Stimulated activated CD8-positive, alpha-beta memory T cell treated with anti-CD3 and anti-CD28 coated beads, Interleukin-4, amount 100 ng/mL, for 48 hours (primary cell): Measurements from ENCODE around the gene ACTR5.
A peak's percentile ranks its signal among the peaks of the same experiment; 100 is the strongest.

ENCODE experiments used
- DNase-seq: peaks from one replicate; pipeline ENCODE4 v3.0.0-alpha.2; 2020

The ACTR5 gene

DNA sequence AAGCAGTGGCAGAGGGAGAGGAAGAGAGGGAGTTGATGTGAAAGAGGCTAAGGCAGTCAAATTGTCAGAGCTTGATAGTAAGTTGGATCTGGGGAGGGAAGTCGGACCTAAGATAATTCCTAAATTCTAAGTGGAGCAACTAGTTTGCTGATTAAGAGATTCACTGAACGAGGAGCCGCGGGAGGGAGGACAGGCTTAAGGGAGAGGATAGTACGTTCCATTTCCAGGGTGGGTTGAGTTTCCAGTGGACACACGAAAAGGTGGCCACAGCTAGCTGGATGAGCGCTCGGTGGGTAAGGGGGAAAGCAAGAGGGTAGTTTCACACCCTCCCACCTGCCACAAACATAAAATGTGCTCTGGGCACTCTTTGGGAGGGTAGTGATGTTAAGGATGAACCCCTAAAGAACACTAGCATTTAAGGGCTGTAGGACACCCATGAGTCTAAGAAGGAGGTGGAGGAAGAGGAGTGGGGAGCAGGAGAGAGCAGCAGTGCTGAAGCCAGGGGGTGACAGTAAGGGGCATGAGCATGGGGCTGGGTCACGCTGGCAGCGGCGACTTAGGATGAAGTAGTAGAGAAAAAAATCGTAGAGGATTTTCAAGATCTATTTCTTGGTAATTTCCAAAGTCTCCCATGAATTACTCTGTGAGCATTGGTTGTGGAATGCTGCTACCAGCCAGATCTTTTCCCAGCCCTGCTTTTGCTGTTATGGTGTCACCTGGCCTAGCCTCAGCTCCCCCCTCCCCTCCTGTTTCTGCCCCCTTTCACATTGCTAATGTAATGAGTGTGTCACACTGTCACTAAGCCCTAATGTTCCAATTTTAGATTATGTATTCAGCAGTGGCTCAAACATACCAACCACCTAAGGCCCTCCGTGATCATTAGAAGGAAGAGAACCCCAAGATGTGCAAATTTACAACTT, 21.4 kb downstream of the ACTR5 start:
- DNase-seq = no peak

DNA sequence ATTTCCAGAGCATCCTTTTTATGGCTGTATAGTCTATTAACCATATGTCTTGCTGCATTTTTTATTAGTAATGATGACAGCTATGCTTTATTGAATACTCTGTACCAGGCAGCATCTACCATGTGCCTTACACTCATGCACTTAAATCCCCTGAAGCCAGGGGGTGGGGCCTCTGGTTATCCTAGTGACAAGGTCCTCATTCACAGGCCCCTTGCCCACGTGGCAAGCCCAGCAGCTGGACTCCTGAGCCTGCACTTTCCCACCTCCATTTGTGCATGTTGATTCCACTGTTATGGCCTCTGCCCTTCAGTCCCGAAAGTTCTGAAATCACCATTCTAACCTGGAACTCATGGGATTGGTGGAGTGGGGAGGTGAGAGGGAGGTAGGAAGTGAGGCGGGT, 22.3 kb downstream of the ACTR5 start:
- no peak for DNase-seq

DNA sequence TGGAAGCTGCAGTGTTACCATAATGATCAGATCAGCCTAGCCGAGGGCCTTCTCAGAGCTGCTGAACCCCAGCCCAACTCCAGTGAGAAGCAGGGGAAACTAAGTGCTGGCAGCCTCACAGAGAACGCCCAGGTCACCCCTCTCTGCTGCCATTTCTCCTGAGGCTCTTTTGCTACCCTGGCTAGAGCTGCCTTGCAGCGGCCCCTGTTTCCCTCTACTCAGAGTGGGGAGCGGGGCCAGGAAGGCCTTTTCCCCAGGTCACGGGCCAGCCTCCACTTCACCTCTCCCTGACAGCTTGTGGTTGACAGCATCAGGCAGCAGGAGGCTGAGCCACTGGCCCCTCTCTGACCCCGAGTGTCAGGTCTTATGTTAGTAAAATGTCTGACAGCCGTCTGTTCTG, 22.7 kb downstream of the ACTR5 start:
- no peak for DNase-seq

DNA sequence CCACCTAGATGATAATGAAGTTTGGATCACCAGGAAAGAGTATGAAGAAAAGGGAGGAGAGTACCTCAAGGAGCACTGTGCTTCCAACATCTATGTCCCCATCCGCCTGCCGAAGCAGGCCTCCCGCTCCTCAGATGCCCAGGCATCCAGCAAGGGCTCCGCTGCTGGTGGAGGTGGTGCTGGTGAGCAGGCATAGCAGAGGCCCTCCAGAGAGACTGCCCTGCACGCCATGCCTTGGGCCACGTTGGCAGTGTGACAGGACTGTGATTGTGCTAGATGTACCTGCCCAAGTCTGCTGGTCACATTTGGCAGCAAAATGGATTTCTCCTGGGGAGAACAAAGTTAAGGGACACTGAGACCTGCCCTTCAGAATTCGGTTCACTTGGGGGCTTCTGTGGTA, 23.4 kb downstream of the ACTR5 start:
- DNase-seq = no peak

DNA sequence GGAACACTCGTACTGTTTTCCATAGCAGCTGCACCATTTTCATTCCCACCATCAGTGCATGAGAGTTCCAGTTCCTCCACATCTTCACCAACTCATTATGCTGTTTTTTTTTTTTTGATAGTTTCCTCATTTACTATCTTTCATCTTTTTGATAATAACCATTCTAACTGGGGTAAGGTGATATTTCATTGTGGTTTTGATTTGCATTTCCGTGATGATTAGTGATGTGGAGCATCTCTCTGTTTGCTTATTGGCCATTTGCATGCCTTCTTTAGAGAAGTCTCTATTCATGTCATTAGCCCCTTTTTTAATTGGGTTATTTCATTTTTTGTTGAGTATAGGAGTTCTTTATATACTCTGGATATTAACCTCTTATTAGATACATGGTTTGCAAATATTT, 25.9 kb downstream of the ACTR5 start:
- no peak for DNase-seq

DNA sequence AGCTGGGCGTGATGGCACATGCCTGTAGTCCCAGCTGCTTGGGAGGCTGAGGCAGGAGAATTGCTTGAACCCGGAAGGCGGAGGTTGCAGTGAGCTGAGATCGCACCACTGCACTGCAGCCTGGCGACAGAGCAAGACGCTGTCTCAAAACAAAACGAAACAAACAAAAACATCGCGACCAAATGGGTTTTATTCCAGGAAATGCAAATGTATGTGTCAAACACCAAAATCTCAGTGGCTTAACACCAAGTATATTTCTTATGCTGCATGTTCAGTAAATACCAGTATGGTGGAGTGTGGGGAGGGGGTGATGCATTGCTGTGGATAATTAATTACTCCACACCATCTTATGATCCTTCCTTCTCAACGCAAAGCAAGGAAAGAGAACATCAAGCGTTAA, 28.1 kb downstream of the ACTR5 start:
- DNase-seq = no peak

DNA sequence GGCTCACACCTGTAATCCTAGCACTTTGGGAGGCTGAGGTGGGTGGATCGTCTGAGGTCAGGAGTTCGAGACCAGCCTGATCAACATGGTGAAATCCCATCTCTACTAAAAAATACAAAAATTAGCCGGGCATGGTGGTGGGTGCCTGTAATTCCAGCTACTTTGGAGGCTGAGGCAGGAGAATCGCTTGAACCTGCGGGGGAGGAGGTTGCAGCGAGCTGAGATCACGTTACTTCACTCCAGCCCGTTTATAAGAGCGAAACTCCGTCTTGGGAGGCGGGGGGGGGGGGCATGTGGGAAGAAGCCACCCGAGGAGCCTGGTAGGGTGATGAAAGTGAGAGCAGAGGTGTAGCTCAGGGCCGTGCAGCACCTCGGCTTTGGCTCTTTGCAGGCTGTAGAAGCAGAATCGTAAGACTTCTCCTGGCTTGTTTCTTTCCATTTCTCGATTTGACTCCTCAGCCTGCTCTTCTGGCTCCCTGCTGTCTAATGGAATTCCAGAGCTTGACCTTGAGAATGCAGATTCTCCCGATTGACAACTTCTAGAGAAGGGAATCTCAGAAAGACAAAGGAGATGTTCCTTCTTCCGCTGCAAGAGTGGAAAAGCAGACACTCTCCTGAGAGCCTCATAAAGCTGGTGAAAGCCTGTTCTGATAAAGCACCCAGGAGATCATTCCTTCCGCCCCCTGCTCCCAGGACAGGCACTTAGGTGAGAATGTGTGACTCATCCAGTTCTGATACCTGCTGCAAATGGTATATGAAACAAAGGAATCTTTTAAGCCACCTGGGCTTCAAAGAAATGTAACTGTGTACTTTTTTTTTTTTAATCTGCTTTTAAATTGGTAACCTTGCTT, 31.2 kb downstream of the ACTR5 start:
- DNase-seq = no peak

DNA sequence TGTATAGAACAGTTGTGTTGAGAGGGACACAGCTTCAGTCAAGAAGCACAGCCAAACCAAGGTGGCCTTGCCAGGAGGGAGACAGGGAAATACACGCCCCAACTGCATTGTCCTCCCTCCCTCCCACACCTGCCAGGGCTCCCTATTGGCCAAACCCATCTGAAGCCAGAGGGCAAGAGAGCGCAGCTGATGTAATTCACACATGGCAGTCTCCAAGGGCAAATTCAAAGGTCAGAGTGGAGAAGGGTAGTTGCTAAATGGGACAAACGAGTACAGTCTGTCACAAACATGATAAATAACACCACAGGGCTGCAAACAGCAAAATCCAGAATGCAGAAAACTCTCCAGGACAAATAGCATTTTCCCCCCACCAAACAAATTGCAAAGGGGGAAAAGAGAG, 34.0 kb downstream of the ACTR5 start:
- no peak for DNase-seq

DNA sequence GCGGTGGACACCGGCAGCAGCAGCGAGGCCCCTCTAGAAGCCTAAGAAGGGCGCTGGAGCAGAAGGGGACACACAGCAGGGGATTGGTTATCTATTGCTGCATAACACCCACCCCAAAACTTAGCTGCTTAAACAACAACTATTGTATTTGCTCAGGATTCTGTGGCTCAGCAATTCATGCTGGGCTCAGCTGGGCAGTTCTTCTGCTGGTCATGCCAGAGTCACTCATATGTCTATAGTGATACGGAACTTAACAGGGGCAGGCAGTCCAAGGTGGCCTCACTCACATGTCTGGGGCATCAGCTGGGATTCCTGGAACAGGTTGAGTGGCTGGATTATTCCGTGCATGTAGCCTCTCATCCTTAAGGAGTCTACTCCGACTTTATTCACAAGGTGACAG, 39.6 kb downstream of the ACTR5 start:
- no peak for DNase-seq

DNA sequence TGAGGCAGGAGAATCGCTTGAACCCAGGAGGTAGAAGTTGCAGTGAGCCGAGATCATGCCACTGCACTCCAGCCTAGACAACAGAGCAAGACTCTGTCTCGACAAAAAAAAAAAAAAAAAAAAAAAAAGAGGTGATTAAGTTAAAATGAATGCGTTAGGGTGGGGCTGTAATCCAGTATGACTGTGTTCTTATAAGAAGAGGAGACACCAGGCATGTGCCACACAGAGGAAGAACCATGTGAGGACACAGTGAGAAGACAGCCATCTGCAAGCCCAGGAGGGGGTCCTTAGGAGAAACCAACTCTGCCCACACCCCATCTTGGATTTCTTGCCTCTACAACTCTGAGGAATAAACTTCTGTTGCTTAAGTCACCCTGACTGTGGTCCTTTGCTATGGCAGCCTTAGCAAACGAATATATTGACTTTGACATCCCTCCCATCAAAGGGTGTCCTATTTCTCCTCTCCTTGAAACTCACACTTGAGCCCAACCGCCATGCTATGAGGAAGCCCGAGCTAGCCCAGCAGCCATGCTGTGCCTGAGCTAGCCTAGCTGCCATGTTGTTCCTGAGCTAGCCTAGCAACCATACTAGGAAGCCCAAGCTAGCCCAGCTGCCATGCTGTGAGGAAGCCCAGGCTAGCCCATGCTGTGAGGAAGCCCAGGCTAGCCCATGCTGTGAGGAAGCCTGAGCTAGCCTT, 41.4 kb downstream of the ACTR5 start:
- no peak for DNase-seq

DNA sequence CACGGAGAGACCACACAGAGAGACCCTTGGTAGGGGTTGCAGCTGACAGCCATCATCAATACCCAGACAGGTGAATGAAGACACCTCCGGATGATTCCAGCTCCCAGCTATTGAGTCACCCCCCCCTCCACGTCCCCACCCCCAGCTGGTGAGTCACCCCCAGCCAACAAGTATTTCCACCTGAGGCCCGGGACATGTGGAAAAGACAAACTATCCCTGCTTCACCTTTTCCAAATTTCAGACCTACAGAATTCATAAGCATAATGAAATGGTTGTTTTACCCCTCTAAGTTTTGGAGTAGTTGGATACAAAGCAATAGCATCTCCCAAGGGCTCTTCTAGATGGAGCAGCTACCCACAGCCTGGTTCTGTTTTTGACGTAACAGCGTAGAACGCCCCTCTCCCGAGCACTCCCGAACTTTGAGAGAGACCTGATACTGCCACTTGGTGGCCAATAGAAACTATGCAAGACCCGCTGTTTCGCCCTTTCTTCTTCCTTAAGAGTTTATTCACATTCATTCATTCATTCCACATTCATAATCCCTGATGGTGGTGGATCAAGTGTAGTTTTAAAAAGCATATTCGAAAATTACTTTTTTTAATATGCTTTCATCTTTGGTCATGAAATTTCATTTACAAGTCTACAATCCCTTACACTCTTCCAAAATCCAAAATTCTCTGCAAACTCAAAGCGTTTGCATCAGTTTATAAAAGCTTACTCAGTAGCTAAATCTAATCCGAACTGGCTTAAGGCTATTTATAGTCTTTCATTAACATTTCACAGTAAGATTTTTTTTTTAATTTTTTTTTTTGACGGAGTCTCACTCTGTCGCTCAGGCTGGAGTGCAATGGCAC, 42.2 kb downstream of the ACTR5 start:
- DNase-seq = peak; percentile 60

DNA sequence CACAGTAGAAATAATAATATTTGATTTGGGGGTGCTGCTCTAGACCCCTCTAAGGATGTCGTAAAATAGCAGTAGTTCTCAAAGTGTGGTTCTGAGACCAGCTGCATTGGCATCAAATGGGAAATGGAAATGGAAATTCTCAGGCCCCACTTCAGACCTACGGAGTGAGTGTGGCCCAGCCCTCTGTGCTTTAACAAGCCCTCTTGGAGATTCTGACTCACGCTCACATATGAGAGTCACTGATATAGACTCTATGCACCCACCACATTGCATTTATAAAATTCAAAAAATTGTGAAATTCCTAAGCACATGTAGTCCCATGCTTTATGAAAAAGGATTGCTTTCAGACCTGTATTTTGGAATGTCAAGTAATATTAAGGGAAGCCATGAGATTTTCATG, 43.0 kb downstream of the ACTR5 start:
- no peak for DNase-seq

DNA sequence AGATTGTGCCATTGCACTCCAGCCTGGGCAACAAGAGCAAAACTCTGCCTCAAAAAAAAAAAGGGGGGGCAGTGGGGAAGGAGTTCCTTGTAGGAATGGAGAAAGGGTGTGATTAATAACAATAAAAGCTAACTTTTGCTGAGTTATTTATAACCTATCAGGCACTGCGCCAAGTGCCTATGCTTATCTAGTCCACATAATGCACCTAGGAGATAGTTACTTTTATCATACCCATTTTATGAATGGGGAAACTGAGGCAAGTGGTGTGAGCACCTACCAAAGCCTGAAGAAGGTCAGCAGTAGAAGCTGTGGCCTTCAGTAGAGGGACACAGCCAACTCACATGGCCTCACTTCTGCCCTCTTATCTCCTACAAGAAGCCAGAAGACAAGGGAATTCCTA, 43.7 kb downstream of the ACTR5 start:
- no peak for DNase-seq

DNA sequence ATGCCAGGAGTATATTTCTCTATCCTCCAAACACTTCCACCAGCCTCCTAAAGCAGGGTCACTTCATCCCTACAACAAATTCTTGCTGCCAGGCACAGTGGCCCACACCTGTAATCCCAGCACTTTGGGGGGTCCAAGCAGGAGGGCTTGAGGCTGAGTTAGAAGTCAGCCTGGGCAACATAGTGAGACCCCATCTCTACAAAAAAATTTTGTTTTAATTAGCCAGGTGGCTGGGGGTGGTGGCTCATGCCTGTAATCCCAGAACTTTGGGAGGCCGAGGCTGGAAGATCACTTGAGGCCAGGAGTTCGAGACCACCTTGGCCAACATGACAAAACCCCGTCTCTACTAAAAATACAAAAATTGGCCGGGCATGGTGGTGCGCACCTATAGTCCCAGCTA, 45.8 kb downstream of the ACTR5 start:
- peak; percentile 10 for DNase-seq

DNA sequence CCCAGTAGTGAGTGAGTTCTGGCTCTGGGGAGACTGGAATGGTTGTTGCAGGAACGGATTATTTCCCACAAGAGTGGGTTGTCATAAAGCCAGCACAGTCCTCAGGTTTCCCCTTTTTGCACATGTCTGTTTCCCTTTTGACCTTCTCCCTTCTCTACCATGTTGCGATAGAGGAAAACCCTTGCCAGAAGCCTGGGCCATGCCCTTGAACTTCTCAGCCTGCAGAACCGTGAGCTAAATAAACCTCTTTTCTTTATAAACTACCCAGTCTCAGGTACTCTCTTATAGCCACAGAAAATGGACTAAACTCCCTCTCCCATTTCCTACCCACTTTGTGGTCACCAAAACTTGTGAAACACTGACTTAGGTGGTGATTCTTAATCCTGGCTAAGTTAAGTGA, 50.0 kb downstream of the ACTR5 start:
- peak; percentile 5 for DNase-seq

DNA sequence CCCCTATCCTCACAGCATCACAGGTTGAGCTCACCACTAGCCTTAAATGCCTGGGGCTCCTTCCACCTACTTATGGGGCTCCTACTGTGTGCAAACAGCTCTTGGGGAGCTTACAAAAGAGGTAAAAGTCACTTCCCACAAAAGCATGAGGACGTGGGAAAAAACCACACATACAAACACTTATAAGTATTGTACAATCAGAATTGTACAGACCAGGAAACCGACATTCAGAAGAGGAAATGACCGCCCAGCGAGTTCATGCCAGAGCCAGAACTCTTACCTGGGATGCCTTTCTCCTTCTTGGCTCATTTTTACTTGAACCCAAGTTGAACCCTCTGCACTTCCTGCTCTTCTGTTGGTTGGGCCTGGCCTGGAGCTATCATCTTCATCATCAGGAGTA, 50.9 kb downstream of the ACTR5 start:
- DNase-seq = peak; percentile 18

DNA sequence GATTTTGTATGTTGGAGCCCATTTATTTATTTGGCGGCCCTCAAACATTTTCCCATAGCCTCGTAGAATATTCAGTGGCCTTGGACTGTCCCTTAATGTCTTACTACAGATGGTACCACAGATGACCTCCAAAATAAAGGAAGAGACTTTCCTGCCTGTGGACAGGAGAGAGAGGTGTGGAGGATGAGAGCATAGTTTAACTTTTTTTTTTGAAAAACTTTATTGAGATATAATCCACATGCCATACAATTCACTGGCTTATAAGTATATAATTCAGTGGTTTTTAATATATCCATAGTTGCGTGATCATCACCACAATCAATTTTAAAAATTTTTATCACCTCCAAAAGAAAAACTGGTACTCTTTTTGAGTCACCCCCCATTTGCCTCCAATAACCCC, 52.6 kb downstream of the ACTR5 start:
- no peak for DNase-seq

DNA sequence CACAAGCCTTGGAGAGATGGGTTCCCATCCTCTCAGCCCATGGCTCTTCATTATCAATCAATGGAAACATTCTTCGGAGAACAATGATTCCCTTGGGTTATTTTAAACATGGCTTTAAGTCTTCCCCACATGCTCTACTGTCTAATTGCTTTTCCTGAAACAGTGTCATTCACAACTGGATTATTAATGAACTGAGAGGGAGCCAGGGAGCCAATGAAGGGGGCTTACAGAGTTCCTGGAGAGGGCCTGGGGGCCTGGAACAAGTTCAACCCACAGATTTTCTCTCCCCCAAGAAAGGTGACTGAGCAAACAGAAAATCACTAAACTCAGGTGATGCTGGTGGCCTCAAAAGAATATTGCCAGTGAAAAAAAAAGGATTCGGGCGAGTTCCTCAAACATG, 56.0 kb downstream of the ACTR5 start:
- no peak for DNase-seq

DNA sequence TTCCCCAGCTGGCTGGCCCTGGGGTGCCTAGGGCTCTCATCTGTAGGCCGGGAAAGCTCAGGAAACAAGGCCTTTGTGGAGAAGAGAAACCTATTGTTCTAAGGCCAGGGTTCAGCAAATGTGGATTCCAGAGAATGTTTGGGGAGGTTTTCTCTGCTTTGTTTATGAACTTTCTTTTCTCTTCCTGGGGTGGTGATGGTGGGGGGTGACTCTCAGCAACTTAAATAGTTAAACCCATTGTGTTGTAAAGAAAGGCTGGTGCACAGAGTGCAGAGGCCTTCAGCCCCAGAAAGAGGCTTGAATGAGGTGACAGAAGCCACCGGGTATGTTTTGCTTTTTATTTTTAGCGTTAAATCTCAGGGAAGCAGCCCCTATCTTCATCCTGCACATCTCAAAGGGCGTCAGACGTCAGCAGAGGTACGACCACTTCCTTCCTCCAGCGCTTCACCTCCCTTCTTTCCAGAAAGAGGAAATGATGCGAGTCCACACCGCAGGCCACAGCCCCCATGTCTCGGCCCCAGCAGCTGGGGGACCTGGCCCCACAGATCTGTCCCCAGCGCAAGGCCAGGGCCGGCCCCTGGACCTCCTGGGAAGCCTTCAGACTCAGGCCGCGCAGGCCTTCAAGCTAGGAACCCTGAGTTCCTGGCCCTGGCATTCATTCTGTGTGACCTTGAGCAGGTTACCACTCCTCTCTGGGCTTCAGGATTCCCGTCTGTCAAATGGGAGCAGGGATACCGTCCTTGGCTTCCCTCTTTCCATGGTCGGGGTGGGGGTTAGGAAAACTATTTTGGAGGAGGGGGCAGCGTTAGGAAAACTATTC, 56.6 kb downstream of the ACTR5 start:
- peak; percentile 83 for DNase-seq

DNA sequence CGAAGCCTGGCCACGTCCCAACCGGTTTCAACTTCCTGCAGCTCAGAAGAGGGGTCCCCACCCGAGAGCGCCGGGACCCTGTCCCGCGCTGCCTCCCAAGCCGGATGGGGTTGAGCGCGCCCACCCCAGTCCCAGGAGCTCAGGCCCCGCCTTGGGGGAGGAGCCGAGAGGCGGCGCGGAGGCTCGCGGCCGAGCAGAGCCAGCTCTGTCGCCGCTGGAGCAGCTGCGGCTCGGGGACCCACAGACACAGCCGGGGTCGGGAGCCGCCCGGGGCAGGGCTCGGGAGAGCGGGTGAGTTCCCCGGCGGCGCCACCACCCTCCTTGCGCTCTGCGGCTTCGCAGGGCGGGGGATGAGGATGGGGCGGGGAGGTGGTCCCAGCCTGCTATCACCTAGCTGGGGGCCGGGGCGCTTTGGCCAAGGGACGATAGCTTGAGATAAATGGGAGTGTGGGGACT, 57.3 kb downstream of the ACTR5 start, which contains the start of gene PPP1R16B:
Gene PPP1R16B (plus strand): TSS at position 196 of the 456 bp plus-strand sequence. CDS start 30,229 bp downstream, outside the sequence.
- peak; percentile 91 for DNase-seq
